C4-2B (cell line): ENCODE measurements around the gene LAMA2.

Source experiments
- CTCF ChIP-seq: fragments of 450-650 bp; conservative IDR thresholded peaks from 2 replicates; pipeline ENCODE4 v1.5.1; 2017; ENCODE audit warnings: mild to moderate bottlenecking
- ZFX ChIP-seq: fragments of 450-650 bp; IDR thresholded peaks from 2 replicates; pipeline ENCODE4 v1.6.1; 2017

GRCh38 chr6:129284225-129284624 lies 401.3 kb downstream of the LAMA2 start:
- TF ChIP-seq CTCF (no peak), ZFX (no peak)
